Measurements from ENCODE around the gene LRBA. TPM values are rescaled to one million over a fixed set of nuclear protein-coding genes. Genes with fewer than 3 reads are reported as not detected.

Gene LRBA
- total and polyA plus RNA-seq, 9 donors: 9.7 to 49.2 (median 30.4) TPM

- no peak for TF ChIP-seq EP300 (IDR thresholded peaks at IDR 0.05)
- TF ChIP-seq CTCF (IDR thresholded peaks at IDR 0.05): no peak
- TF ChIP-seq POLR2A (IDR thresholded peaks at IDR 0.05): no peak
- Histone ChIP-seq H3K36me3 (no peaks in the 10 kb centered on the region), H3K9me3 (no peaks in the 10 kb centered on the region), H3K27me3 (no peaks in the 10 kb centered on the region), H3K4me3 (no peak overlapping the region), H3K27ac (no peak overlapping the region), H3K4me1 (ENCODE audit: insufficient read depth) (no peaks in the 10 kb centered on the region)
- 86 to 92% (median 90%) methylated on average over 8 of the region's 8 CpGs for WGBS, 3 donors
- no peak for DNase-seq
- intact Hi-C loops (cut with DNase I): loop anchor here in 1 of 4 donors (5.0 kb wide), 1 partner anchor 724 kb away; no protein-coding TSS in a partner anchor
Measured at GRCh38 chr4:150828159-150828558, 186.9 kb downstream of the LRBA start.

- DNase-seq: no peak
- Histone ChIP-seq H3K36me3 (no peaks in the 10 kb centered on the region), H3K9me3 (no peaks in the 10 kb centered on the region), H3K27ac (no peak overlapping the region), H3K4me1 (ENCODE audit: insufficient read depth) (no peaks in the 10 kb centered on the region), H3K4me3 (no peak overlapping the region), H3K27me3 (no peaks in the 10 kb centered on the region)
- WGBS, 3 donors: 96 to 100% (median 98%) methylated on average over 1 of the region's 1 CpG
- TF ChIP-seq EP300 (IDR thresholded peaks at IDR 0.05): no peak
- TF ChIP-seq POLR2A (IDR thresholded peaks at IDR 0.05): no peak
- no peak for TF ChIP-seq CTCF (IDR thresholded peaks at IDR 0.05)
- intact Hi-C loops (cut with DNase I): loop anchor here in 1 of 4 donors (5.0 kb wide), 1 partner anchor 725 kb away; no protein-coding TSS in a partner anchor
Measured at GRCh38 chr4:150827226-150827625, 187.9 kb downstream of the LRBA start.

GRCh38 chr4:150826306-150826705 is 188.8 kb downstream of the LRBA start:
- DNase-seq: no peak

GRCh38 chr4:150822407-150822806 is 192.7 kb downstream of the LRBA start:
- no peak for TF ChIP-seq CTCF (IDR thresholded peaks at IDR 0.05)
- no peak for TF ChIP-seq EP300 (IDR thresholded peaks at IDR 0.05)
- TF ChIP-seq POLR2A (IDR thresholded peaks at IDR 0.05): no peak
- Histone ChIP-seq H3K4me1 (ENCODE audit: insufficient read depth) (no peaks in the 10 kb centered on the region), H3K9me3 (no peaks in the 10 kb centered on the region), H3K27me3 (no peaks in the 10 kb centered on the region), H3K36me3 (no peaks in the 10 kb centered on the region), H3K27ac (no peak overlapping the region), H3K4me3 (no peak overlapping the region)
- no peak for DNase-seq
- intact Hi-C loops (cut with DNase I): no loop called here
- 91 to 97% (median 96%) methylated on average over 5 of the region's 5 CpGs for WGBS, 3 donors

More at GRCh38 chr4:150826306-150826705, 188.8 kb downstream of the LRBA start:
- intact Hi-C loops (cut with DNase I): loop anchor here in 1 of 4 donors (5.0 kb wide), 1 partner anchor 726 kb away; no protein-coding TSS in a partner anchor
- no peak overlapping the region for H3K4me3 ChIP-seq
- TF ChIP-seq EP300 (IDR thresholded peaks at IDR 0.05) (no peak), POLR2A (IDR thresholded peaks at IDR 0.05) (no peak), CTCF (IDR thresholded peaks at IDR 0.05) (no peak)
- H3K9me3 ChIP-seq: no peaks in the 10 kb centered on the region
- no peaks in the 10 kb centered on the region for H3K4me1 ChIP-seq (ENCODE audit: insufficient read depth)
- H3K27ac ChIP-seq: no peak overlapping the region
- H3K36me3 ChIP-seq: no peaks in the 10 kb centered on the region
- no peaks in the 10 kb centered on the region for H3K27me3 ChIP-seq

All from ovary (tissue), 9 donors.